AG09319 (cell line): ENCODE results near the gene RBMX.

Source experiments
- DNase-seq: peaks from one replicate; pipeline ENCODE4 v3.0.0-alpha.2; 2010; ENCODE audit warnings: low read depth; ENCODE audit errors: extremely low read depth
- TF ChIP-seq, protein P1 (sequence below): IDR thresholded peaks from 2 replicates; pipeline ENCODE4 v1.5.1; 2011; ENCODE audit warnings: low read depth, mild to moderate bottlenecking, inconsistent platforms, low read length, moderate library complexity

Gene RBMX

GRCh38 chrX:136868283-136869055 lies 12.1 kb downstream of the RBMX start:
- DNase-seq: no peak
- TF ChIP-seq, protein P1, sequence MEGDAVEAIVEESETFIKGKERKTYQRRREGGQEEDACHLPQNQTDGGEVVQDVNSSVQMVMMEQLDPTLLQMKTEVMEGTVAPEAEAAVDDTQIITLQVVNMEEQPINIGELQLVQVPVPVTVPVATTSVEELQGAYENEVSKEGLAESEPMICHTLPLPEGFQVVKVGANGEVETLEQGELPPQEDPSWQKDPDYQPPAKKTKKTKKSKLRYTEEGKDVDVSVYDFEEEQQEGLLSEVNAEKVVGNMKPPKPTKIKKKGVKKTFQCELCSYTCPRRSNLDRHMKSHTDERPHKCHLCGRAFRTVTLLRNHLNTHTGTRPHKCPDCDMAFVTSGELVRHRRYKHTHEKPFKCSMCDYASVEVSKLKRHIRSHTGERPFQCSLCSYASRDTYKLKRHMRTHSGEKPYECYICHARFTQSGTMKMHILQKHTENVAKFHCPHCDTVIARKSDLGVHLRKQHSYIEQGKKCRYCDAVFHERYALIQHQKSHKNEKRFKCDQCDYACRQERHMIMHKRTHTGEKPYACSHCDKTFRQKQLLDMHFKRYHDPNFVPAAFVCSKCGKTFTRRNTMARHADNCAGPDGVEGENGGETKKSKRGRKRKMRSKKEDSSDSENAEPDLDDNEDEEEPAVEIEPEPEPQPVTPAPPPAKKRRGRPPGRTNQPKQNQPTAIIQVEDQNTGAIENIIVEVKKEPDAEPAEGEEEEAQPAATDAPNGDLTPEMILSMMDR: no peak

GRCh38 chrX:136867518-136867917 lies 13.0 kb downstream of the RBMX start:
- TF ChIP-seq, protein P1: no peak
- no peak for DNase-seq

DNA sequence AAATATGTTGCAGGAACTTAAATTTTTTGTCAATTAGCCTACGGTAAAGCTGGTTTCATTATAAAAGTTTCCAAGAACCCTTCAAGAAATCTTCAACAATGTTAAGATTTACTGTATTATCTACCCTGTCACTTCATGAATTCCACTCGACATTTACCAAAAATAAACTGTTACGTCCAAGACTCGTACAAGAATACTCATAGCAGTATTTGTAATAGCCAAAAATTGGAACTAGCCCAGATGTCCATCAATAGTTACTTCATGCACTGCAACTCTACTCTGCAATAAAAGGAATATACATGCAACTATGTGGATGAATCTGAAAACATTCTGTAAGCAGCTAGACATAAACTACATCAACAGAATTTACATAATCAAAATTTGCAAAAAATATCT lies 13.4 kb downstream of the RBMX start:
- no peak for DNase-seq
- TF ChIP-seq, protein P1: no peak

GRCh38 chrX:136866337-136867095 lies 14.0 kb downstream of the RBMX start:
- no peak for DNase-seq
- TF ChIP-seq, protein P1: no peak

DNA sequence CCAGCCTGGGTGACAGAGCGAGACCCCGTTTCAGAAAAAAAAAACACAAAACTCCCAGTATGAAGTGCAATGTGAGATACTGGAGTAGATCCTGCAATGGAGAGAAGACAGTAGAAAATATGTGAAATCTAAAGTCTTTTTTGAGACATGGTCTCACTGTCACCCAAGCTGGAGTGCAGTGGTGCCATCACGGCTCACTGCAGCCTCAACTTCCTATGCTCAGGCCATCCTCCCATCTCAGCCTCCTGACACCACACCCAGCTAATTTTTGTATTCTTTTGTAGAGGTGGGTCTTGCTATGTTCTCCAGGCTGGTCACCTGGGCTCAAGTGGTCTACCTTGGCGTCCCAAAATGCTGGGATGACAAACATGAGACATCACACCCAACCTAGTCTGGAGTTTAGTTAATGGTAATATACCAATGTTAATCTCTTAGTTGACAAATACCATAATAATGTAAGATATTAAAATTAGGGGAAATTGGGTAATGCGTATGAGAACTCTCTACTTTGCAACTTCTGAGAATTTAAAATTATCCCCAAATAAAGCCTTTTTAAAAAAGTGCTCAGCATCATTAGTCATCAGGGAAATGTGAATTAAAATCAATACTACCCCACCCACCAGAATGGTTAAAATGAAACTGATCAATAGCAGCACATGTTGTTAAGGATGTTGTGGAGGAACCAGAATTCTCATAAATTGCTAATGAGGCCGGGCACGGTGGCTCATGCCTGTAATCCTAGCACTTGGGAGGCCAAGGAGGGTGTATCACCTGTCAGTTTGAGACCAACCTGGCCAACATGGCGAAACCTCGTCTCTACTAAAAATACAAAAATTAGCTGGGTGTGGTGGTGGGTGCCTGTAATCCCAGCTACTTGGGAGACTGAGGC lies 15.0 kb downstream of the RBMX start:
- DNase-seq: no peak
- TF ChIP-seq, protein P1: no peak

GRCh38 chrX:136863826-136864225 lies 16.7 kb downstream of the RBMX start:
- DNase-seq: no peak
- TF ChIP-seq, protein P1: no peak
